Measurements from ENCODE around the gene CPED1. TPM values are rescaled to one million over a fixed set of nuclear protein-coding genes. Genes with fewer than 3 reads are reported as not detected.
"Not testable (repeated sequence)": the region's sequence is repeated elsewhere in the genome, so short reads cannot be mapped to it uniquely, and the experiment has no call there.

The CPED1 gene
- total and polyA plus RNA-seq, 10 of the 15 experiments (the other 5 are each of a cell fraction or from before 2014, with no cell fraction given) = 0.01 to 0.77 (median 0.10) TPM; not detected in 1

- BruUV-seq (replicated peaks) = no TSS peak
- no peak for ATAC-seq
- WGBS (ENCODE audit: insufficient coverage, insufficient replicate concordance, low lambda C conversion rate, missing lambda C conversion rate) = 60% methylated on average over 2 of the region's 2 CpGs
- no peaks in the 10 kb centered on the region for H3K79me2 ChIP-seq (ENCODE audit: control insufficient read depth, insufficient read depth, low read length)
- H3K27ac ChIP-seq (ENCODE audit: control insufficient read depth, insufficient read depth) = no peak overlapping the region
- no peak for FAIRE-seq
- TF ChIP-seq GABPA (IDR thresholded peaks at IDR 0.05; ENCODE audit: low read depth) = no peak
- no peak for TF ChIP-seq RB1 (IDR thresholded peaks at IDR 0.05; ENCODE audit: borderline replicate concordance)
- TF ChIP-seq NRF1 (conservative IDR thresholded peaks at IDR 0.05; ENCODE audit: low read depth, low read length) = no peak
- TF ChIP-seq CREB1 (IDR thresholded peaks at IDR 0.05; ENCODE audit: low read depth) = no peak
- TF ChIP-seq SMAD1 (IDR thresholded peaks at IDR 0.05; ENCODE audit: low read depth, partially characterized antibody) = no peak
- TF ChIP-seq BACH1 (IDR thresholded peaks at IDR 0.05; ENCODE audit: borderline replicate concordance) = no peak
- no peak for TF ChIP-seq SRF (IDR thresholded peaks at IDR 0.05; ENCODE audit: low read depth in 2 of 2, low read length in 2 of 2)
- no peak for TF ChIP-seq ATF2 (IDR thresholded peaks at IDR 0.05; ENCODE audit: low read length)
- RAD21 ChIA-PET (ENCODE audit: unreplicated experiment) = interaction anchor here (0.5 kb wide), 1 partner anchor 219 kb away, joined by 3 read pairs; no protein-coding TSS in a partner anchor
- H3K4me3 ChIP-seq = no peak overlapping the region
- H3K4me2 ChIP-seq (ENCODE audit: control insufficient read depth, insufficient read depth) = no peak overlapping the region
- no peaks in the 10 kb centered on the region for H3K4me1 ChIP-seq (ENCODE audit: control insufficient read depth, insufficient read depth, low read length)
- no peak overlapping the region for H2AFZ ChIP-seq (ENCODE audit: control insufficient read depth, low read depth, low read length)
- in situ Hi-C loops (cut with MboI) (no loop called here), intact Hi-C loops (cut with micrococcal nuclease; ENCODE audit: unreplicated experiment) (no loop called here)
- POLR2A ChIA-PET = interaction anchor here (0.5 kb wide), 1 partner anchor 108 kb away, joined by 3 read pairs; the partner anchor contains the start of gene ING3
- no peaks in the 10 kb centered on the region; the same call in 2 of the 3 replicates for H3K9me3 ChIP-seq (replicated peaks; ENCODE audit: control insufficient read depth, insufficient read depth, low read length)
- H3K36me3 ChIP-seq (ENCODE audit: control insufficient read depth in 2 of 2, insufficient read depth in 2 of 2, low read length in 1 of 2) = no peaks in the 10 kb centered on the region
- SMC1A ChIA-PET (ENCODE audit: uncharacterized antibody, unreplicated experiment) = interaction anchor here (0.7 to 1.0 kb wide), 3 partner anchors 15 to 17 kb away, joined by 3 read pairs; no protein-coding TSS in a partner anchor
- CTCF ChIA-PET = interaction anchor here (1.0 to 3.0 kb wide), 5 partner anchors 16 to 74 kb away, joined by 3 to 13 read pairs (median 4); no protein-coding TSS in a partner anchor
- H3K9ac ChIP-seq (ENCODE audit: control insufficient read depth, insufficient read depth, low read length) = no peak overlapping the region
- H4K20me1 ChIP-seq (ENCODE audit: control insufficient read depth, insufficient read depth) = no peaks in the 10 kb centered on the region
- no peak for DNase-seq (ENCODE audit: low read depth, low spot score)
- H3K27me3 ChIP-seq (replicated peaks in 1 of 2; ENCODE audit: control insufficient read depth in 2 of 2, insufficient read depth in 2 of 2, low read length in 1 of 2) = peaks cover 0 to under 1% of the 10 kb centered on the region in 2 experiments; a peak in 1 of 4 replicates
Measured at GRCh38 chr7:121058975-121059374, 70.5 kb downstream of the CPED1 start.

GRCh38 chr7:121059979-121060509, 71.5 kb downstream of the CPED1 start:
- BruUV-seq (replicated peaks); intact Hi-C loops (cut with micrococcal nuclease; ENCODE audit: unreplicated experiment); H3K27me3 ChIP-seq (replicated peaks in 1 of 2; ENCODE audit: control insufficient read depth in 2 of 2, insufficient read depth in 2 of 2, low read length in 1 of 2); H3K36me3 ChIP-seq (ENCODE audit: control insufficient read depth in 2 of 2, insufficient read depth in 2 of 2, low read length in 1 of 2); H3K9me3 ChIP-seq (replicated peaks; ENCODE audit: control insufficient read depth, insufficient read depth, low read length); H3K79me2 ChIP-seq (ENCODE audit: control insufficient read depth, insufficient read depth, low read length); in situ Hi-C loops (cut with MboI); DNase-seq (ENCODE audit: low read depth, low spot score); CTCF ChIA-PET; ATAC-seq; H4K20me1 ChIP-seq (ENCODE audit: control insufficient read depth, insufficient read depth); FAIRE-seq; POLR2A ChIA-PET; H2AFZ ChIP-seq (ENCODE audit: control insufficient read depth, low read depth, low read length); H3K4me3 ChIP-seq; H3K27ac ChIP-seq (ENCODE audit: control insufficient read depth, insufficient read depth); H3K4me1 ChIP-seq (ENCODE audit: control insufficient read depth, insufficient read depth, low read length); RAD21 ChIA-PET (ENCODE audit: unreplicated experiment); H3K4me2 ChIP-seq (ENCODE audit: control insufficient read depth, insufficient read depth); H3K9ac ChIP-seq (ENCODE audit: control insufficient read depth, insufficient read depth, low read length): not testable (repeated sequence)
- SMC1A ChIA-PET (ENCODE audit: uncharacterized antibody, unreplicated experiment) = interaction anchor here (1.3 kb wide), 1 partner anchor 10 kb away, joined by 3 read pairs; no protein-coding TSS in a partner anchor
- WGBS (ENCODE audit: insufficient coverage, insufficient replicate concordance, low lambda C conversion rate, missing lambda C conversion rate) = 91% methylated on average over 38 of the region's 40 CpGs
